Hippocampal formation (tissue), 2 donors: ENCODE measurements around the gene SPDYE9.
"Not testable (repeated sequence)": the region's sequence is repeated elsewhere in the genome, so short reads cannot be mapped to it uniquely, and the experiment has no call there.

Source experiments
- DNase-seq, 2 donors: peaks; one replicate each; lab custom pipeline; 2025; lab: John Stamatoyannopoulos, UW

SPDYE9 gene, protein sequence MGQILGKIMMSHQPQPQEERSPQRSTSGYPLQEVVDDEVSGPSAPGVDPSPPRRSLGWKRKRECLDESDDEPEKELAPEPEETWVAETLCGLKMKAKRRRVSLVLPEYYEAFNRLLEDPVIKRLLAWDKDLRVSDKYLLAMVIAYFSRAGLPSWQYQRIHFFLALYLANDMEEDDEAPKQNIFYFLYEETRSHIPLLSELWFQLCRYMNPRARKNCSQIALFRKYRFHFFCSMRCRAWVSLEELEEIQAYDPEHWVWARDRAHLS

GRCh38 chr7:73085938-73086337, at the start of gene SPDYE9:
TSS of gene SPDYE9 (minus strand) at chr7:73086038. CDS start at chr7:73084238, 1,800 bp downstream.
- DNase-seq: not testable (repeated sequence)

GRCh38 chr7:73134866-73135265, 49.0 kb upstream of the SPDYE9 start:
- not testable (repeated sequence) for DNase-seq

DNA sequence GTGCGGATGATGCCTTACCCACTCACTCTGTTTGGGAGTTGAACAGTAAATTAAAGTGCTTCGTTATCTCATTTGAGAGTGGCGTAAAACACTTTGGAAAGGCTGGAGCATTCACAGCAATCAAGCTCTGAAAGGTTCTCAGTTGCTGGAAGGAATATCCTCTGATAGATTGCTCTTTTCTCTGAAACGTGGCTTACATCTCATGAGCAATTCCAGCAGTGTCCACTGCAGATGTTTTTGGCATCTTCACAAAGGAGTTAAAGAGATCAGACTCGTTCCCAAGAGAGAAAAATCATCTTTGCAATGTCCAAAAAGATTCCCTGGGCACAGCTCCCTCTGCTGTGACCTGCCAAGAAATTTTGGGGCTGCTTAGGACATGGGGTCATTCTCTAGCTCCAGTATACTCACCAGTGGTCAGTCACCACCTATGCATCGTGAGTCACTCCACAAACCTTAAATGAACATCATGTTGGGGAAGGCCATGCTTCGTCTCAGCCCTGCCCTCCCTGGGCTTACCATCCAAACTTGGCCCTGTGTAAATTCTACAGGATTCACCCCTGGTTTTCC, 46.9 kb upstream of the SPDYE9 start:
- DNase-seq: not testable (repeated sequence)

DNA sequence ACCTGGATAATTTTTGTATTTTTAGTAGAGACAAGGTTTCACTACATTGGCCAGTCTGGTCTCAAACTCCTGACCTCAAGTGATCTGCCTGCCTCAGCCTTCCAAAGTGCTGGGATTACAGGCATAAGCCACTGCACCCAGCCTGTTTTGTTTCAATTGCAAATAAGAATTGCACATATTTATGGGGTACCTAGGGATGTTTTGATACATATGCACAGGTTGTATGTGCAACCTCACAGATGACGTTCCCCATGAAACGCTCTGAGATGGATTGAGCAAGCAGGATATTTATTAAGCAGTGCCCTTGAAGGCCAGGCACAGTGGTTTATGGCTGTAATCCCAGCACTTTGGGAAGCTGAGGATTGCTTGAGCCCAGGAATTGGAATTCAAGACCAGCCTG, 44.8 kb upstream of the SPDYE9 start:
- DNase-seq: not testable (repeated sequence)

DNA sequence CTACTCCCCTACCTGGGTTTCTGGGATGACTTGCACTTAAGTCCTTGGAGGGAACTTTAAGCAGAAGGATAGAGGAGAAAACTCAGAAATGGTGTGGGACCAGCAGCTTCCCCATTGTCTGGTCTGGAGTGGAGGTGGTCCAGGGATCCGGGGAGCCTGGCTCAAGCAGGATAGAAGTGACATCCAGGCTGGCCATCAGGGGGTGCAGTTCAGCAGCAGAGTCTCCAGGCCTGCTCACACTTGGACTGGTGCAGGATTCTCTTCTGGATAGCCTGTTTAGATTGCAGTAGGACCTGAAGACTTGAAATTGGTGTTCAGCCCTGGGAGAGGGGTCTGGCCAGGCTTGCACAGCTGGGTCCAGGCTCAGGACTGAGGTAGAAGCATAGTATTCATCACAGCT, 38.3 kb upstream of the SPDYE9 start:
- not testable (repeated sequence) for DNase-seq

- not testable (repeated sequence) for DNase-seq
Measured at GRCh38 chr7:73122778-73123447, 37.1 kb upstream of the SPDYE9 start.

DNA sequence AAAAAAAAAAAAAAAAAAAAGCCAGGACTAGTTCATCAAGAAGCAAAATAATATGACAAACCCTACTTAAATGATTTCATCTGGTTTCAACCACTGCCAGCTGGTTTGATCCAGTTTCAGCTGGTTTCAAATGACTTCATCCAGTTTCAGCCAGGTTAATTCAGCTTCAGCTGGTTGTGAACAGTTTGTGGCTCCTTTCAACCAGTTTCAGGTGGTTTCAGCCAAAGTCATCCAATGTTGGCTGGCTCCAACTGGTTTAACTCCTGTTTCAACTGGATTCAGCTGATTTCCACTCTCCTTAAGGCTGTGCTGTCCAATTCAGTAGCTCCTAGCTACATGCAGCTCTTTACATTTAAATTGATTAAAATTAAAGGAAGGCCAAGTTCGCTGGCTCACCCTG, 32.3 kb upstream of the SPDYE9 start:
- not testable (repeated sequence) for DNase-seq

DNA sequence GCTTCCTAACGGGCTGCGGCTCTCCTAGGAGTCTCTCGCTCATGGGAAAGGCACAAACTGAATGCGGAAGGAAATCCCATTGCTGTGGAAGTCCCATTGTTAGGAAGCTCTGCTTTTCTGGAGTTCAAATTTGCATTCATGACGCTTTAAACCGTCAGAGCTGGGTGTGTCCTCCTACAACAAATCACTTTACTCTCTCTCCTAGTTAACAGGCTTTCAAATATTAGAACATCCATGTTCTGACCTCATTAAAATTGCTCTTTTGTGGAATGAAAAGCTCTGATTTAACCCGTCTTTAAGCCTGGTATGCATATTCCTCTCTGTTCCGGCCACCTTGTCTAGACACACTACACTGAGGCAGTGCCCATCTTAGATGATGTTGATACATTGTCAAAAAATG, 28.0 kb downstream of the SPDYE9 start, which contains the start of gene SPDYE11:
Gene SPDYE11 (minus strand): TSS at position 101 of the 400 bp plus-strand sequence. CDS start 1,800 bp downstream, outside the sequence.
- DNase-seq: not testable (repeated sequence)

DNA sequence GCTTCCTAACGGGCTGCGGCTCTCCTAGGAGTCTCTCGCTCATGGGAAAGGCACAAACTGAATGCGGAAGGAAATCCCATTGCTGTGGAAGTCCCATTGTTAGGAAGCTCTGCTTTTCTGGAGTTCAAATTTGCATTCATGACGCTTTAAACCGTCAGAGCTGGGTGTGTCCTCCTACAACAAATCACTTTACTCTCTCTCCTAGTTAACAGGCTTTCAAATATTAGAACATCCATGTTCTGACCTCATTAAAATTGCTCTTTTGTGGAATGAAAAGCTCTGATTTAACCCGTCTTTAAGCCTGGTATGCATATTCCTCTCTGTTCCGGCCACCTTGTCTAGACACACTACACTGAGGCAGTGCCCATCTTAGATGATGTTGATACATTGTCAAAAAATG, 56.2 kb downstream of the SPDYE9 start, which contains the start of gene SPDYE8:
Gene SPDYE8 (minus strand): TSS at position 101 of the 400 bp plus-strand sequence. CDS start 1,800 bp downstream, outside the sequence.
- not testable (repeated sequence) for DNase-seq
